Lung (tissue), 12 donors: ENCODE measurements around the gene WNT7B. TPM values are rescaled to one million over a fixed set of nuclear protein-coding genes. Genes with fewer than 3 reads are reported as not detected.
A peak's percentile ranks its signal among the peaks of the same experiment; 100 is the strongest.

ENCODE experiments used
- ATAC-seq: fragments of 200-7000 bp; cut with Tn5 transposase; one replicate; pipeline ENCODE4 v1.9.1; 2020; ENCODE audit warnings: moderate number of reproducible peaks; ENCODE audit not compliant: insufficient read depth, low FRiP score
- DNase-seq, 3 donors: peaks; one replicate each; pipeline ENCODE4 v3.0.0-alpha.2; 2013 to 2017
- H3K27ac ChIP-seq, 2 donors: one replicate each; pipeline ENCODE4 v1.5.1; 2013; ENCODE audit warnings: mild to moderate bottlenecking in 2 of 2, moderate library complexity in 2 of 2, control low read depth in 1 of 2, inconsistent platforms in 1 of 2, low read depth in 1 of 2, low read length in 1 of 2
- H3K27me3 ChIP-seq, 3 donors: one replicate each; pipeline ENCODE4 v1.5.1; 2013; ENCODE audit warnings: low read length in 2 of 3; ENCODE audit not compliant: control insufficient read depth in 3 of 3, insufficient read depth in 3 of 3
- H3K36me3 ChIP-seq, 4 donors: one replicate each; pipeline ENCODE4 v1.5.1; 2013; ENCODE audit warnings: low read length in 4 of 4, mild to moderate bottlenecking in 1 of 4, moderate library complexity in 1 of 4; ENCODE audit not compliant: control insufficient read depth in 4 of 4, insufficient read depth in 4 of 4
- H3K4me1 ChIP-seq, 5 donors: one replicate each; pipeline ENCODE4 v1.5.1; 2013; ENCODE audit warnings: low read length in 5 of 5, mild to moderate bottlenecking in 2 of 5, moderate library complexity in 1 of 5; ENCODE audit not compliant: control insufficient read depth in 5 of 5, insufficient read depth in 5 of 5
- H3K4me3 ChIP-seq: one replicate; pipeline ENCODE4 v1.5.1; 2013; ENCODE audit warnings: mild to moderate bottlenecking, control low read depth, moderate library complexity
- H3K9ac ChIP-seq, 2 donors: one replicate each; pipeline ENCODE4 v1.5.1; 2013; ENCODE audit warnings: low read length in 2 of 2, control low read depth in 1 of 2; ENCODE audit not compliant: insufficient read depth in 1 of 2
- H3K9me3 ChIP-seq, 4 donors: one replicate each; pipeline ENCODE4 v1.5.1; 2013; ENCODE audit warnings: low read length in 3 of 4, mild to moderate bottlenecking in 1 of 4, moderate library complexity in 1 of 4; ENCODE audit not compliant: control insufficient read depth in 4 of 4, insufficient read depth in 3 of 4
- WGBS, 2 donors: extraction: QIAGEN DNeasy Blood & Tissue Kit; methylation state at CpG; one replicate each; pipeline ENCODE4 v1.1.7; 2013; 5-methylcytosine and 5-hydroxymethylcytosine counted together
- polyA plus RNA-seq, 2 donors: library from polyadenylated mRNA; stranded (reverse); fragments of 200-250 nt; gene quantifications; one replicate each; pipeline ENCODE4 v1.2.1, GENCODE V29; 2013
- total RNA-seq, 2 donors: library from RNA; depleted of rRNA in 1 of 2; stranded (reverse); fragments of >200 nt in 1 of 2; gene quantifications; one replicate each; pipeline ENCODE4 v1.2.1, GENCODE V29; 2014 to 2021
- TF ChIP-seq, protein P1 (sequence below): IDR thresholded peaks from 2 replicates; pipeline ENCODE4 v1.5.1; 2012; ENCODE audit warnings: mild to moderate bottlenecking; ENCODE audit errors: control extremely low read depth, extremely low read depth
- donor health status: control.
- donor health status: control.
- donor health status: Bipolar disorder and iron deficiency.
- donor health status: healthy.
- donor health status: DM: yes; HTN: yes; CAD: no.

WNT7B gene
- total and polyA plus RNA-seq, 4 donors: 3.5 to 12.5 (median 6.5) TPM

DNA sequence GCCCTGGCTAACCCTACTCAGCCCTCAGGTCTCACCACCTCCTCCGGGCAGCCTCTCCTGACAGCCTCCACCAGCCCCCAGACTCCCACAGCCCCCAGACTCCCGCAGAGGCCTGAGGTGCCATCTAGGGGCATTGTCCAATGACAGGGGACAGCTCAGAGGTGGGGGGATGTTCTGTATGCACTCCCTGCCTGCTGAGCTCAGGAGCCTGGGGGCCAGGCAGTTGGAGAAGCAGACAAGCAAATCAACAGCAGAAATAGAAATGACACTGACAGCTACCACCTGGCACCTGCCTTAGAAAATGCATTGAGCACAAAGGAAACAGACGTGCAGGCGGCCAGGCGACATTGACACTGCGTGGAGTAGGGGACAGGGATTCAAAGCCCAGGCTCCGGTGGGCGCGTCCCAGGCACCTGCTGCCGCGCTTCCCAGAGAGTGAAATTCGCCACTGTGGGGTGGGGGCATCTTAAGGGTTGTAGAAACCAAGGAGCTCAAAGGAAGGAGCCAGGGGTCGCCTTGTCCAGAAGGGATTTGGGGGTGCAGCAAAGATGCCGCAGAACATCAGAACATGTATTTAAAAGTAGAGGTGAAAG lies 22.5 kb upstream of the WNT7B start:
- Histone ChIP-seq H3K27ac (no peak overlapping the region), H3K36me3 (no peaks in the 10 kb centered on the region), H3K27me3 (no peaks in the 10 kb centered on the region), H3K9me3 (no peaks in the 10 kb centered on the region), H3K4me3 (no peak overlapping the region), H3K4me1 (peaks cover 5 to 47% (median 24%) of the 10 kb centered on the region in 5 donors), H3K9ac (no peak overlapping the region)
- 92 to 95% methylated on average over 14 of the region's 14 CpGs for WGBS, 2 donors
- ATAC-seq (no peak), DNase-seq (no peak)
- TF ChIP-seq, protein P1, sequence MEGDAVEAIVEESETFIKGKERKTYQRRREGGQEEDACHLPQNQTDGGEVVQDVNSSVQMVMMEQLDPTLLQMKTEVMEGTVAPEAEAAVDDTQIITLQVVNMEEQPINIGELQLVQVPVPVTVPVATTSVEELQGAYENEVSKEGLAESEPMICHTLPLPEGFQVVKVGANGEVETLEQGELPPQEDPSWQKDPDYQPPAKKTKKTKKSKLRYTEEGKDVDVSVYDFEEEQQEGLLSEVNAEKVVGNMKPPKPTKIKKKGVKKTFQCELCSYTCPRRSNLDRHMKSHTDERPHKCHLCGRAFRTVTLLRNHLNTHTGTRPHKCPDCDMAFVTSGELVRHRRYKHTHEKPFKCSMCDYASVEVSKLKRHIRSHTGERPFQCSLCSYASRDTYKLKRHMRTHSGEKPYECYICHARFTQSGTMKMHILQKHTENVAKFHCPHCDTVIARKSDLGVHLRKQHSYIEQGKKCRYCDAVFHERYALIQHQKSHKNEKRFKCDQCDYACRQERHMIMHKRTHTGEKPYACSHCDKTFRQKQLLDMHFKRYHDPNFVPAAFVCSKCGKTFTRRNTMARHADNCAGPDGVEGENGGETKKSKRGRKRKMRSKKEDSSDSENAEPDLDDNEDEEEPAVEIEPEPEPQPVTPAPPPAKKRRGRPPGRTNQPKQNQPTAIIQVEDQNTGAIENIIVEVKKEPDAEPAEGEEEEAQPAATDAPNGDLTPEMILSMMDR: no peak

DNA sequence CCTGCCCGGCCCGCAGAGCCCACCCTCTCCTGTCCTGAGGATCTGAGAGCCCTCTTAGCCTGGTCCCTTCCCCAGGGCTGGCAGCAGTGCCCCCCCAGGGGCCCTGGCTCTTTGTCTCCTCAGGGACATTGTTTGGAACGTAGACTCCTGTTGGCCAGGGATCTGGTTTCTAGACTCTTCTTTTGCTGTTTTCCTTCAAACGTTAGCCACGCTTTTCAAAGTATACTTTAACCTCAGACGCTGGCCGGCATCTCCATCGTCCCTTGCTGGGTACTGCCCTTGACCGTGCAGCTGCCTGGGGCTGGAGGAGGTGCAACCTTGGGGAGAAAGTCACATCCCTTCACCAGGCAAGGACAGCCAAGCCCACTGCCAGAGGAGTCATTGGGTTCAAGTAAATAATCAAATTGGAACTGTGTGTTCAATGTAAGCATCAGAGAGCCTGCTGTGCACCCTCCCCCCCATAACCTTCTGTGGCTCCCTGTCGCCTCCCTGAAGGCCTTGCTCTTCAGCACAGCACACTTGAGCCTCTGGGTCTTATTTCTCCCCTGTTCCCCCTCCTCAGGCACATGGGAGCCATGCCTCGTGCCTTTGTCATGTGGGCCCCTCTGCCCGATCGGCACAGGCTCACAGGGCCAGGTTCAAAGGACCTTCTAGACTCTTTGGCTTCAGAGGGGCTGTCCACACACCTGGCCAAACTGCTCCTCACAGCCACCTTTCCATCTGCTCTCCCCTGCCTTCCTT lies 21.8 kb upstream of the WNT7B start:
- ATAC-seq (no peak), DNase-seq (no peak)
- H3K9ac ChIP-seq: no peak overlapping the region
- H3K4me3 ChIP-seq: no peak overlapping the region
- TF ChIP-seq, protein P1: no peak
- H3K36me3 ChIP-seq: no peaks in the 10 kb centered on the region
- H3K27me3 ChIP-seq: no peaks in the 10 kb centered on the region
- H3K9me3 ChIP-seq: no peaks in the 10 kb centered on the region
- WGBS, 2 donors: 73 to 84% methylated on average over 13 of the region's 13 CpGs
- H3K27ac ChIP-seq: peak overlapping the region; percentile 74 to 81
- peaks cover 5 to 47% (median 24%) of the 10 kb centered on the region in 5 donors for H3K4me1 ChIP-seq

DNA sequence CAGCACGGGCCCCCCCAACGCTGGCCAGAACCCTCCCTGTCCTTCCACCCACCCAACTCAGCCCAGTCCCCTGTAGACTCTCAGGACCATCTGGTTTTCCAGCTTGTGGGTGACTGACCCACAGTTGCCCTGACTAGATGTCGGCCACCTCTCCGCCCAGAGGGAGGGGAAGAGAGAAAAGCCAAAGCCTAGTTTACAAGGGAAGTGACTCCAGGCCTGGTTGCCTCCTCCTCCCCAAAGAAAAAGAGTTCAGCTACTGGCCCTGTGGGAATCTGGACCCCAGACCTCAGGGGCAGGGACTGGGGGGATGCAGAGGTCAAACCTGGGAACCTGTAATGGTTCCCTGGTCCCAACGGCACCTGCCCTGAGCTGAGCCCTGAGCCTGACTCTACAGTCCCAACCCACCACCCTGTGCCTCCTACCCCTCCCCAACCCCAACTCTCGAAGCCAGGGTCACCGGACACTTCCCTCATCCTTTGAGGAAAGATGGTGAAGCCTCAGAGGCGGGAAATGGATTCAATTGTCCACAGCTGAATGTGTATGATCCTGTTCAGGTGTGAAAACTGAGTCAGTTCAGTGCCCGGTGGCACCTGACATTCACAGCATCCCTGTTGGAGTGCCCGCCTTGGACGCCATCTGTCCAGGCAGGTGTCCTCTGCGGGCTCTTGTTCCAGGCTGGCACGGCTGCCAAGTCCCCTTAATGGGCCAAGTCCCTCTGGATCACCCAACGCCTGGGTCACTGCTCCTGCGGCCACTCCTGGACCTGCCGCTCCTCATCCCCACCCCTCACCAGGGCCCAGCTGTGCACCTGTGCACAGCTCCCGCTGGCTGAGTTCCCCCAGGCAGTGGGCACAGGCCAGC lies 21.0 kb upstream of the WNT7B start:
- DNase-seq (no peak), ATAC-seq (peak; percentile 29)
- peak overlapping the region; percentile 74 to 81 for H3K27ac ChIP-seq
- H3K27me3 ChIP-seq: no peaks in the 10 kb centered on the region
- H3K36me3 ChIP-seq: no peaks in the 10 kb centered on the region
- 56 to 57% methylated on average over 17 of the region's 17 CpGs for WGBS, 2 donors
- TF ChIP-seq, protein P1: no peak
- no peaks in the 10 kb centered on the region for H3K9me3 ChIP-seq
- H3K4me1 ChIP-seq: peaks cover 5 to 47% (median 24%) of the 10 kb centered on the region in 5 donors
- H3K4me3 ChIP-seq: no peak overlapping the region
- no peak overlapping the region for H3K9ac ChIP-seq
